ENCODE results near the gene MED7. TPM values are rescaled to one million over a fixed set of nuclear protein-coding genes. Genes with fewer than 3 reads are reported as not detected.

The MED7 gene
- polyA plus RNA-seq, 1 donor from 2014 or later, result 27.2 TPM

- Histone ChIP-seq H3K9me2 (ENCODE audit: insufficient read depth, low read length) (no peaks in the 10 kb centered on the region), H4K20me1 (ENCODE audit: insufficient read depth) (no peaks in the 10 kb centered on the region), H3K27me3 (ENCODE audit: insufficient read depth, low read depth, low read length) (no peaks in the 10 kb centered on the region), H3K4me2 (ENCODE audit: low read length) (no peak overlapping the region), H3K27ac (ENCODE audit: low read length) (no peak overlapping the region), H2AFZ (ENCODE audit: low read depth, low read length) (no peak overlapping the region), H3K4me3 (ENCODE audit: low read length) (no peak overlapping the region), H3K9me3 (ENCODE audit: low read length) (no peaks in the 10 kb centered on the region), H3K36me3 (ENCODE audit: insufficient read depth, low read length) (no peaks in the 10 kb centered on the region), H3F3A (ENCODE audit: insufficient read depth, low read length, poor library complexity, severe bottlenecking) (no peaks in the 10 kb centered on the region), H3K79me2 (replicated peaks; ENCODE audit: insufficient read depth, low read length) (no peaks in the 10 kb centered on the region), H3K9ac (ENCODE audit: low read length) (no peak overlapping the region)
- no peak for TF ChIP-seq REST (IDR thresholded peaks at IDR 0.05; ENCODE audit: borderline replicate concordance)
- TF ChIP-seq RAD21 (conservative IDR thresholded peaks at IDR 0.05), result no peak
- no peak for TF ChIP-seq SMC3 (conservative IDR thresholded peaks at IDR 0.05; ENCODE audit: poor library complexity)
- no peak for TF ChIP-seq EZH2 (IDR thresholded peaks at IDR 0.05; ENCODE audit: borderline replicate concordance, insufficient read depth, low read length, poor library complexity, severe bottlenecking)
- TF ChIP-seq EP300 (conservative IDR thresholded peaks at IDR 0.05; ENCODE audit: poor library complexity, severe bottlenecking), result no peak
- no peak for TF ChIP-seq MXI1 (conservative IDR thresholded peaks at IDR 0.05; ENCODE audit: poor library complexity, severe bottlenecking)
- TF ChIP-seq CTCF (IDR thresholded peaks at IDR 0.05; ENCODE audit: poor library complexity, severe bottlenecking), result no peak
- TF ChIP-seq TAF1 (IDR thresholded peaks at IDR 0.05; ENCODE audit: low read depth), result no peak
- TF ChIP-seq POLR2AphosphoS5 (IDR thresholded peaks at IDR 0.05), result no peak
Measured at GRCh38 chr5:157107508-157107907, 35.2 kb downstream of the MED7 start.

GRCh38 chr5:157106630-157107461, 35.8 kb downstream of the MED7 start:
- no peak overlapping the region for H3K27ac ChIP-seq (ENCODE audit: low read length)

More at GRCh38 chr5:157106630-157107461, 35.8 kb downstream of the MED7 start:
- H3K4me2 ChIP-seq (ENCODE audit: low read length), result no peak overlapping the region
- H3K36me3 ChIP-seq (ENCODE audit: insufficient read depth, low read length), result no peaks in the 10 kb centered on the region
- no peaks in the 10 kb centered on the region for H3K79me2 ChIP-seq (replicated peaks; ENCODE audit: insufficient read depth, low read length)
- H2AFZ ChIP-seq (ENCODE audit: low read depth, low read length), result no peak overlapping the region
- no peak for TF ChIP-seq TAF1 (IDR thresholded peaks at IDR 0.05; ENCODE audit: low read depth)
- H3K9me3 ChIP-seq (ENCODE audit: low read length), result no peaks in the 10 kb centered on the region
- no peaks in the 10 kb centered on the region for H3K9me2 ChIP-seq (ENCODE audit: insufficient read depth, low read length)
- H3K27me3 ChIP-seq (ENCODE audit: insufficient read depth, low read depth, low read length), result no peaks in the 10 kb centered on the region
- no peak overlapping the region for H3K4me3 ChIP-seq (ENCODE audit: low read length)
- no peak overlapping the region for H3K9ac ChIP-seq (ENCODE audit: low read length)
- no peaks in the 10 kb centered on the region for H3F3A ChIP-seq (ENCODE audit: insufficient read depth, low read length, poor library complexity, severe bottlenecking)
- H4K20me1 ChIP-seq (ENCODE audit: insufficient read depth), result no peaks in the 10 kb centered on the region

Measured in neural cell (in vitro differentiated cells).